ENCODE measurements around the gene PSMB7. TPM values are rescaled to one million over a fixed set of nuclear protein-coding genes. Genes with fewer than 3 reads are reported as not detected.

Gene PSMB7
- total RNA-seq, 1 donor from 2014 or later: 108 TPM

DNA sequence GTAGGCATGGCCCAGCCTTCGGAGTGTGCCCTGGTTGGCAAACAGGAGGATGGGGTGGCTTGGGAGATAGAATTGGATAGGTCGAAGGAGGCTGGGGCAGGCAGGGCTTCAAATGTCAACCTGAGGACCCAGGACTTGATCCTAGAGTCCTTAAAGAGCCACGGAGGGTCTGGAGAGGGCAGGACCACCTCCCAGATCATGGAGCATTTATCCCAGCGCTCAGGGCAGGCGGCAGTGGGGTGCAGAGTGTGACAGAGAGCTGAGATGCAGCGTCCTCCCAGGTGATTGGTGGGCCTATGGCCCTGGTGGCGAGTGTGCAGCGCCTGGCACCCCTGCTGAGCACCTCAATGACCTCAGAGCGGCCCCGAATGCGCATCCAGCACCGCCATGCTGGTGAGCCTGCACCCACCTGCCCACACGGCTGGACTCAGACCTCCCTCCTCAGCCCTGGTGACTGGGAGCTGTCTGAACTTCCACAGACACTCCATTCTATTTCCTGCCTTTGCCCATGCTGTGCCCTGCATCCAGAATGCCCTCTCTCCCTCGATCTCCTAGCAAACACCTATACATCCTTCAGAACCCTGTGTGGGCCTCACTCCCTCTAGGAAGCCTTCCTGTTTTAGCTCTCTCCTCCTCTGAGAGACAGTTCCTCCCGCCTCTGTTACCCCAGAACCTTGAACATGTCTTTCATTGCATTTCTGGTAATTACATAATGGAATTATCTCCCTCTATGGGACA, 41.3 kb upstream of the PSMB7 start:
- TF ChIP-seq, protein P1, sequence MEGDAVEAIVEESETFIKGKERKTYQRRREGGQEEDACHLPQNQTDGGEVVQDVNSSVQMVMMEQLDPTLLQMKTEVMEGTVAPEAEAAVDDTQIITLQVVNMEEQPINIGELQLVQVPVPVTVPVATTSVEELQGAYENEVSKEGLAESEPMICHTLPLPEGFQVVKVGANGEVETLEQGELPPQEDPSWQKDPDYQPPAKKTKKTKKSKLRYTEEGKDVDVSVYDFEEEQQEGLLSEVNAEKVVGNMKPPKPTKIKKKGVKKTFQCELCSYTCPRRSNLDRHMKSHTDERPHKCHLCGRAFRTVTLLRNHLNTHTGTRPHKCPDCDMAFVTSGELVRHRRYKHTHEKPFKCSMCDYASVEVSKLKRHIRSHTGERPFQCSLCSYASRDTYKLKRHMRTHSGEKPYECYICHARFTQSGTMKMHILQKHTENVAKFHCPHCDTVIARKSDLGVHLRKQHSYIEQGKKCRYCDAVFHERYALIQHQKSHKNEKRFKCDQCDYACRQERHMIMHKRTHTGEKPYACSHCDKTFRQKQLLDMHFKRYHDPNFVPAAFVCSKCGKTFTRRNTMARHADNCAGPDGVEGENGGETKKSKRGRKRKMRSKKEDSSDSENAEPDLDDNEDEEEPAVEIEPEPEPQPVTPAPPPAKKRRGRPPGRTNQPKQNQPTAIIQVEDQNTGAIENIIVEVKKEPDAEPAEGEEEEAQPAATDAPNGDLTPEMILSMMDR (IDR thresholded peaks at IDR 0.05): no peak
- peaks cover 6% of the 10 kb centered on the region for H3K9me3 Mint-ChIP-seq (ENCODE audit: low read depth)
- no peaks in the 10 kb centered on the region for H3K36me3 Mint-ChIP-seq (ENCODE audit: low read depth)
- no peaks in the 10 kb centered on the region for H3K4me1 Mint-ChIP-seq (ENCODE audit: low read depth)
- H3K27me3 Mint-ChIP-seq (ENCODE audit: low read depth): peaks cover 18% of the 10 kb centered on the region
- peak; percentile 79 for DNase-seq (ENCODE audit: low spot score)
- no peak overlapping the region for H3K4me3 Mint-ChIP-seq (ENCODE audit: unreplicated experiment)
- H3K27ac Mint-ChIP-seq (ENCODE audit: unreplicated experiment): no peak overlapping the region

DNA sequence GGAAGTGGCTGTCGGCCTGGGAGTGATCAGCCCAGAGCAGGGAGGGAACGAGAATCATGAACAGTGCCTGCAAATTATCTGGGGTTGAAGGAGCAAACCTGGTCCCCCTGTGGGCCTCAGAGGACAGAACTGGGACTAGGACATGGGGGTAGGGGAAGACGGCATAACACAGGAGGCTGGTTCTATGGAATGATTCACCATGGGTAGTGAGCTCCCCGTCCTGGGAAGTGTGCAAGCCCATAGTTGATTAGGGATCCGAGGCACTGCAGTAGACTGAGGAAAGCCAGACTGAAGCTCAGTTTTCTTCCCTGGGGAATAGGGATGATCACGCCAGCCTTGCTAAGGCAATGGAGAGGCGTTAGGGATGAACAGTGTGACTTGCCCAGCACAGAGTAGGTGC, 40.6 kb upstream of the PSMB7 start:
- Mint-ChIP-seq H3K27ac (ENCODE audit: unreplicated experiment) (no peak overlapping the region), H3K9me3 (ENCODE audit: low read depth) (peaks cover 5% of the 10 kb centered on the region), H3K4me1 (ENCODE audit: low read depth) (peaks cover 1% of the 10 kb centered on the region), H3K27me3 (ENCODE audit: low read depth) (peaks cover 18% of the 10 kb centered on the region), H3K36me3 (ENCODE audit: low read depth) (no peaks in the 10 kb centered on the region), H3K4me3 (ENCODE audit: unreplicated experiment) (no peak overlapping the region)
- TF ChIP-seq, protein P1 (IDR thresholded peaks at IDR 0.05): no peak
- DNase-seq (ENCODE audit: low spot score): no peak

DNA sequence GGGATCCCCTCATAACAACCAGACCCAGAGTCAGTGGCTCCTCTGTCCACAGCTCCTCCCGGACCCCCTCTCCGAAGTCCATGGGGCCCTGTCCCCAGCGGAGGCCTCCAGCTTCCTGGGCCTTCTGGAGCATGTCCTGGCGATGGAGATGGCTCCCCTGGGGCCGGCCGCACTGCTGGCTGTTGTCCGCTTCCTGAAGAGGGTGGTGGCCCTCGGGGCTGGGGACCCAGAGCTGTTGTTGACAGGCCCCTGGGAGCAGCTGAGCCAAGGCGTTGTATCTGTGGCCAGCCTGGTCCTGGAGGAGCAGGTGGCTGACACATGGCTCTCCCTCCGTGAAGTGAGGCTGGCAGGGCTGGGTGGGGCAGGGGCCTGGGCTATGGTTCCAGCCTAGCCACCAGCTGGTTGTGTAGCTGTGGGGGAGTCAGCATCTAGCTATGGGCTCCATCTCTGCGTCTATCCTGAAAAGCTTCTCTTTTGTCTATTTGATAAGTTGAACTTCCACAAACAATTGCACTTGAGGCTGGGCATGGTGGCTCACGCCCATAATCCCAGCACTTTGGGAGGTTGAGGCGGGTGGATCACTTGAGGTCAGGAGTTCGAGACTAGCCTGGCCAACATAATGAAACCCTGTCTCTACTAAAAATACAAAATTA, 39.7 kb upstream of the PSMB7 start:
- peaks cover 18% of the 10 kb centered on the region for H3K27me3 Mint-ChIP-seq (ENCODE audit: low read depth)
- TF ChIP-seq, protein P1 (IDR thresholded peaks at IDR 0.05): no peak
- peaks cover 7% of the 10 kb centered on the region for H3K4me1 Mint-ChIP-seq (ENCODE audit: low read depth)
- no peak overlapping the region for H3K4me3 Mint-ChIP-seq (ENCODE audit: unreplicated experiment)
- H3K27ac Mint-ChIP-seq (ENCODE audit: unreplicated experiment): no peak overlapping the region
- H3K9me3 Mint-ChIP-seq (ENCODE audit: low read depth): no peaks in the 10 kb centered on the region
- peak; percentile 85 for DNase-seq (ENCODE audit: low spot score)
- H3K36me3 Mint-ChIP-seq (ENCODE audit: low read depth): no peaks in the 10 kb centered on the region

DNA sequence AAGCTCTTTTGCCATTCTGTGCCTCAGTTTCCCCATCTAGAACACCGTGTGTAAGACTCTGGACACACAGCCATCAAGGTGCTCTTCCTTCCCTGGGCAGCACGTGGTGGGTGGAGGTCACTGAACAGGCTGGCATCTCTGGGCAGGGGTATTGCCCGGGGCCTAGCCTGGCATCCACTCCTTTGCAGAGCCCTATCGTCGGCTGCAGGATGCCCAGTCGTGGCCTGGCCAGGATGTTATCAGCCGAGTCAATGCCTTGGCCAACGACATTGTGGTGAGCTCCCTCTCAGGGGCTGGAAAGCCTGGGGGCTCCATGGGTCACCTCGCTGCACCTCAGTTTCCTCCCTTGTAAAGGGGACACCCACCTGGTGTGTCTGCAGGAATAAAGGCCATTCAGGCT, 39.1 kb upstream of the PSMB7 start:
- Mint-ChIP-seq H3K9me3 (ENCODE audit: low read depth) (no peaks in the 10 kb centered on the region), H3K4me3 (ENCODE audit: unreplicated experiment) (no peak overlapping the region), H3K27ac (ENCODE audit: unreplicated experiment) (no peak overlapping the region), H3K4me1 (ENCODE audit: low read depth) (peaks cover 7% of the 10 kb centered on the region), H3K36me3 (ENCODE audit: low read depth) (no peaks in the 10 kb centered on the region), H3K27me3 (ENCODE audit: low read depth) (peaks cover 18% of the 10 kb centered on the region)
- TF ChIP-seq, protein P1 (IDR thresholded peaks at IDR 0.05): no peak
- peak; percentile 76 for DNase-seq (ENCODE audit: low spot score)

DNA sequence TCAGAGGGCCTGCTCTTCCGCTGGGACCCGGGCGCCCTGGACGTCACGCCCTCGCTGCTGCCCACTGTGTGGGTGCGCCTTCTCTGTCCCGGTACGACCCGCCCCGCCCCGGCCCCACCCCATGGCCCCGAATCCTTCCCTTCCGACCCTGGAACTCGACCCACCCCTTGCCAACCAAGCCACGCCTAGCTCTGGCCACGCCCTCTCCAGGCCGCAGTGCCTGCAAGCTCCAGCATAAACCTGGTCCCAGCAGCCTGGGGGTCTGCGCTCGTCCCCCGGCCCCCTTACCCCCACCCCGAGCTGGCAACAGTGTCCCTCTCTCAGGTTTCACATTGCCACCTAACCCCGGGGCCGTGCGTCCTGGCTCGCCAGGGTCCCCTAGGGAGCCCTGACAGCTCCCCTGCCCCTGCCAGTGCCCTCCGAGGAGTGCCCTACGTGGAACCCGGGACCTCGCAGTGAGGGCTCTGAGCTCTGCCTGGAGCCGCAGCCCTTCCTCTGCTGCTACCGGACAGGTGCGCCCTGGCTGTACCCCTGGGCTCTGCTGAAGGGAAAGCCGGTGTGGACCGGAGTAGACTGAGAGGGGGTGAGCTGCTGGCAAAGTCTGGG, 38.4 kb upstream of the PSMB7 start:
- H3K4me1 Mint-ChIP-seq (ENCODE audit: low read depth): peaks cover 7% of the 10 kb centered on the region
- no peaks in the 10 kb centered on the region for H3K9me3 Mint-ChIP-seq (ENCODE audit: low read depth)
- H3K4me3 Mint-ChIP-seq (ENCODE audit: unreplicated experiment): peak overlapping the region; percentile 22
- H3K36me3 Mint-ChIP-seq (ENCODE audit: low read depth): no peaks in the 10 kb centered on the region
- H3K27ac Mint-ChIP-seq (ENCODE audit: unreplicated experiment): no peak overlapping the region
- peak; percentile 88 for DNase-seq (ENCODE audit: low spot score)
- H3K27me3 Mint-ChIP-seq (ENCODE audit: low read depth): peaks cover 18% of the 10 kb centered on the region
- TF ChIP-seq, protein P1 (IDR thresholded peaks at IDR 0.05): no peak
